ENCODE data around the gene LHPP.

DNA sequence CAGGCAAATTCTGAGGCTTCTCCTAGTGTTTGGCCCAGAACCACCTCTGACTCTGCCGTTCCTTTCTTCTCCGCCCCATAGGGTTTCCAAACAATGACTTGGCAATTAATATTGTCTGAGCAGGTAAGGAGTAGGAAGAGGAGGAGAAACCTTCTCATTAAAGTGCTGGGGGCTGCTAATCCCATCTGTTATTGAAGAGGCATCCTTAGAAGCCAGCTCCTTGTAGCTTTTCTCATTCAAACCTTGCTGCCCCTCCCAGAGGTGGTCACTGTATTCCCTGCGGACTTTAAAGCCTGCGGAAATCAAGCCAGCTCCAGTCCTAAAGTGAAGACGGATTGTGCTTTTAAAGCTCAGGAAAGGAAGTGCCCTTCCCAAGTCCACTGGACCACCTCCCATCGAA, 10.3 kb upstream of the LHPP start:
- TF ChIP-seq POLR2A (IDR thresholded peaks at IDR 0.05; ENCODE audit: low read depth, low read length) (no peak), TAF1 (IDR thresholded peaks at IDR 0.05; ENCODE audit: borderline replicate concordance, low read depth, low read length) (no peak)

Data from GM12892 (cell line).